H4 (cell line): ENCODE data around the gene ASB4. TPM values are rescaled to one million over a fixed set of nuclear protein-coding genes. Genes with fewer than 3 reads are reported as not detected.
"Not testable (repeated sequence)": the region's sequence is repeated elsewhere in the genome, so short reads cannot be mapped to it uniquely, and the experiment has no call there.

Source experiments
- DNase-seq: peaks from one replicate; pipeline ENCODE4 v3.0.0-alpha.2; 2015; ENCODE audit warnings: low spot score
- total RNA-seq: library from RNA; depleted of rRNA; stranded (reverse); fragments of >200 nt; shearing (Covaris generic); gene quantifications from 2 replicates; pipeline ENCODE4 v1.2.3, GENCODE V29; 2014

Gene ASB4
- total RNA-seq, 1 experiment from 2014 or later: not detected

DNA sequence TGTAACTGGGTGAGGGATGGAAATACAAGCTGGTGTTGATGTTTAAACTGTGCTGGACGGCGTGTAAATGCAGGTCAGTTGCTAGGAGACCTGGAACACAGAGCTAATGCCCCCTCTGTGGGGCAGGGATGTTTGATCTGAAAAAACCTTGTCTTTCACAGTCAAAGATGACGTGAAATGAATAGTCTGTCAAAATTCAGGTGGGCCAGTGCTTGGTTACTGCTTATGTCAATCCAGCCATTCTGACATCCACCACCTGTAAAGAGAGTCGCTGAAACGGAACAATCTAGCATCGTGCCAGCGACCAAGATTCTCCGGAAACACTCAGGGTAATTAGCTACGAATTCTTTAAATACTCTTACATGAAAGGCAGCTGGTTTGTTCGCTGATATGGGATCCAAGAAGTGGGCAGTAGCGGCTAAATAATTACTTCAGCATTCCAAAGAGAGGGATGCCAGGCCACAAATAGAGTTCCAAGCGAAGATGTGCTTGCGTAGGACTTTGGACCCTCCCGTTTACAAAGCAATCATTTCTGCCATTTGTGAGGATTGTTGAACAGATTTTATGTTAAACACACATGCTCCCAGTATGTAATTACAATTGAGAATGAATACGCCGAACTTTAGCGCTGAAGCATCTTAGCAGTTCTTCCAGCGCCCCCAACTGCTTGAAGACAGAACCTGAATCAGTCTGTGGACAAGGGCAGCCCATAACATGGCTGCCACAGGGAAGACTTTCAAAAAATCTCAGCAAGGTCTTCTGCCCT, 7.3 kb upstream of the ASB4 start:
- peak; percentile 62 for DNase-seq

DNA sequence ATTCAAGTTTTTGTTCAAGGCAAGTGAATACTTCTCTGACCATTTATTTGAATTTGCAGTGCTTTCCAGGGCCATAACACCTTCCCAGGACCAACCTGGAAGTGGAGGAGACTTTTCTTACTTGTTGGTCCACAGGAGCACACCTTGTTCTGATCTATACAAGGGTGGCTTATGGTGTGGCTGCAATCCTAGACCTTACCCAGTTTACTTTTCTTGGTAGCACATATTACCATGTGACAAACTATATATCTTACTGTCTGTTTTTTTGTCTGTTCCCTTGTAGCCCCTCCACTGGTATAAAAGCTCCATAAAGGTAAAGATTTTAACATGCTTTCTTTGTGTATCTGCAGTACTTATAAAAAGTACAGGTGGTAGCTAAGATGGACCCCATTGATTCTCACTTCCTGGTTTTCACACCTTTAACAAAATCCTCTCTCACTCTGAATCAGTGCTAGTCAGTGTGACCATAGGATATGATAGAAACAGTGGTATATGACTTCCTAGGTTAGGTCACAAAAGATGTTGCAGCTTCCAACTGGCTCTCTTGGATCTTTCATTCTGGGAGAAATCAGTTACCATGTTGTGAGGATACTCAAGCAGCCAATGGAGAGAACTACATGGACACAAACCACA, 5.6 kb upstream of the ASB4 start:
- no peak for DNase-seq

DNA sequence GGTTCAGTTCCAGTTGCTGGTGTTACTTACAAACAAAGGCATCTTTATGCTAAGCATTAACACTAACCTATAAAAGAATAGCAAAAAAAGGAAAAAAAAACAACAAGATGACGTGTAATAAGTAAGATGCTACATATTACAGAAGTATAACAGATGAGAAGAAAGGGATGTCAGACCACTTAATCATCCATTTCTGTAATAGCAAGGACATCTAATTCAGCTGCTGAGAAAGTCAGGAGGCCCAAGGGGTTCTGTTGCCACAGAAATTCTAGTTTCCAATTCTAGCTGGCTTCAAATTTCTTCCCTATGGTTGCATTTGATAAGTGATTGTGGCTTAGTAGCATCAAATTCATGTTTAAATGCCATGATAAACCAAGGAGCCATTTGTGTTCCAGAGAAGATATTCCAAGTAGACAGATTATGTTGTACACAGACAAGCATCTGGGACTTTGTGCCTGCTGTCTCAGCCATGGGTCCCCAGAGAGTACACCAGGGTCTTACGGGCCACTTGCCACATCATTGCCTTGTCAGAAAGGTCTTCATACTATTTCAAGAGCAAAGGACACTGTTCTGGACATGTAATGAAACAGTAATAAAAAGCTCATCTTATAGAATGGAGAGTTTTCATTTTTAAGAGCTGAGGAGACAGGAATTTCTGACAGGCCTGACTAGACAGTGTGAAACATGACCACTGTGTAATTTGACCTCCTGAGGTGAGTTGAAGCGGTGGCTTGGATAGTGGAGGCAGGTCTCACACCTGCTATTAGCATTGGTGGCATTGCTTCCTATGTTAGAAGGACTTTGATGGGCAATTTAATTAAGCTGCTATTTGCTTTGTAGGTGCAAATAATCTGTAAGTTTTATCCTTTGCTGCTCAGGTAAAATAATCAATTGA, 4.2 kb upstream of the ASB4 start:
- DNase-seq: no peak

DNA sequence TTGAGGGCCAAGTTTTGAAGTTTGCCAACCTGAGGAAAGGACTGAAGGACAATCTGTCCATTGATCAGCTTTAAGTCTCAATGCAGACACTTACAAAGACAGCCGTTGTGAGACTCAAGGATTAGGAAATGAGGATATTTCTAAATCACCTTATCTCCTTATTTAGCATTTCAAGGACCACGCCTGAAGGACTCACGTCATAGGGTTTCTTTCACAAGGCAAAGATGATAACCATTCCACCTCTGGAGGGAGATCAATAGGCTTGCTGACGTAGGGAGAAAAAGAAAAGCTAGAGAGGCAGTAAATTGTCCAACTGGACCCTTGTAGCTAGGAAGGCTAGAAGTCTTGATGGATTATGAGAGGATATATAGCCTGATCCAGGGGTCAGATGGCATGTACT, 3.3 kb upstream of the ASB4 start:
- no peak for DNase-seq

DNA sequence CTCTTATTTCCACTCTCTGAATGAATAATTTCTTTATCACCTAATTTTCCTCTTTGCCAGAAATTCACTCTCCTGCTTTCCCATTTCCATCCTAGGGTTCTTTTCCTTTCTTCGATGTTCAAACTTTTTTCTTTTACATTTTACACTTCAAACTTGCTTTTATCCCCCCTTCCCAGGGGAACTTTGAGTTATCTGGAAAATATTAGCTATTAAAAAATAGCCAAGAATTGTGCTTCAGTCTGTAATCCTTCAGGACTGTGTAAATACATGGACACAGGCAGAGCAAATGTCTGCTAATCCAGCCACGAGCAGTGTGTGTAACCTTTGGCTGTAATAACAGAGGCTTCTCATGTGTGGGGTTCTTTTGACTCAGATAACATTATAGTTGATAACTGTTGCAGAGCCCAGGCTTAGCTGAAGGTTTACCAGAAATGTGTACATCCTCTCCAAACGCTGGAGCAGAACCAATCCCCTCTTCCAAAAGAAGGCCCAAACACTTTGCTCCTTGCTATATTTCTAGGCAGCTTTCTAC, 4.6 kb downstream of the ASB4 start:
- DNase-seq: no peak

DNA sequence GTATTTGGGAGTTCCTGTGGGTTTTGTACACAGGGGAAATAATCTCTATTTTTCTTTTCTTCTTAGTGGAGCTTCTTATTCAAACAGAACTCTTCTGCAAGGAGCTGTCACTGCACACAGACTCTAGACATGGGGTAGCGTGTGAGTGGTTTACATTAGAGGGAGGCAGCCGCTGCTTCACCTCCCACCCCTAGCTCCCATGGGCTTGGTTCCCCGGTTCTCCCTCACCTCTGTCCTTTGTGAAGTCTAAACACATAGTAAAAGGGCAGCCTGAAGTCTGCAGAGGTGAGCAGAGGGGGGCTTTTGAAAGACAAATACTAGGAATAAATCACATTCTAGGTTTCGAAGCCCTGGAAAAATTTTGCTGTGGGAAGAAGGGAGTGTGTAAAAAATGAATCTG, 5.5 kb downstream of the ASB4 start:
- DNase-seq: no peak

DNA sequence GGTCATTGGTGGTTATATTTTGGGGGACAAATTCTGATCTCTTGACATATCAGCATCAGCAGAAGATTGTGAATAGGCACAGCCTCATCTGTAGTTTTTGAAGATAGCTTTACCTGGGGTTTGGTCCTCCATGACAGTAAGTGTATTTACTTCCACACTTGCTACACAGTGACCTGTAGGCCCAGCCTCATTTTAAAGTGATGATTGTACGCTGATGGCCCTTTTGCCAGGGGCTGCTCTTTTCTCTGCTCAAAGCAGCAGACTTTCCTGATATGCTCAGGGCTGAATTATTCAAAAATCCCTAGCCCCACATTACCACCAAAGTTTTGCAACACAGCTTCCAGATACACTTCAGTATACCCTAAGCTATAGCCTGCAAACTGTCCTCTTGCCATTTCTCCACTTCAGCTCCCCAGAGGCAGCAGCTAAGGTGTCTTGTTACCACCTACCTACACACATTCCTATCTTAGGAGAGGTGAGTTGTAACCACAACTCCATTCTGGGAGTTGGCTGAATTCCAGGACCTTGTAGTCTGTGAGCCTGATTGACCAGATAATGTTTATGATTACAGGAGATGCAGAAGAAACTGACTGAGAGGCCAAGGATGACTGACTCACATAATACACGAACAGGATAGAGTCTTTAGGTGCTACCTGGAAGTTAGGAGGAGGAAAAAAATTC, 6.0 kb downstream of the ASB4 start:
- no peak for DNase-seq

DNA sequence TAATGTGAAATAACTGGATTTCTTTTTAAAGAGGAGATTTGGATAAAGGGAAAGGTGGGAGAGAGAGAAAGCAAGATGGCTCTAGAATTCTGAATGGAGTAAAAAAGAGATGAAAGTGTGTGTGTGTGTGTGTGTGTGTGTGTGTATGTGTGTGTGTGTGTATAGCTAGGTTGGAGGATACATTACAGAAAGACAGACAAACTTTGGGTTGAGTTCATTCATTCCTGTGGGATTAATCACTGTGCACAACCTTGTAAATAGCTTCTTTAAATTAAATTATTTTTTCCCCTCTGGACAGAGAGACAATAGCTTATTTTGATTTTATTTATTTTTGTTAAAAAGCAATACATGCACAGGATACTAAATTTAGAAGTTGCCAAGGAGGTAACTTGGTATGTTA, 7.5 kb downstream of the ASB4 start:
- DNase-seq: no peak

DNA sequence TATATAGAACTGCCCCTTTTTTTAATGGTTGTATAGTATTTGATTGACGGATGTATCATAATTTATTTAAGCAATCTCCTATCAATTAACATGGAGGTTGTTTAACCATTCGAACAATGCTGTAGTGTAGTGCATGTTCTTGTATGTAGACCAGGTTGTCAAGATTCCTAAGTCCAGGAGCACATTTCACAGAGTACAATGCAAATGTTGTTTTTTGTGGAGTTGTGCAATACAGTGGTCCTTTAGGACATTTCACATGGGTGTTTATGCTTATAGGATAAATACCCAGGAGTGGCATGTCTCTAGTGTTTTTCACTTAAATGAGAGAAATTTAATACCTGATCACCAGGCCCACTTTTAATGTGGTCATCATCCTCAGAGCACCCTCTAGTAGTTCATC, 8.1 kb downstream of the ASB4 start:
- no peak for DNase-seq

DNA sequence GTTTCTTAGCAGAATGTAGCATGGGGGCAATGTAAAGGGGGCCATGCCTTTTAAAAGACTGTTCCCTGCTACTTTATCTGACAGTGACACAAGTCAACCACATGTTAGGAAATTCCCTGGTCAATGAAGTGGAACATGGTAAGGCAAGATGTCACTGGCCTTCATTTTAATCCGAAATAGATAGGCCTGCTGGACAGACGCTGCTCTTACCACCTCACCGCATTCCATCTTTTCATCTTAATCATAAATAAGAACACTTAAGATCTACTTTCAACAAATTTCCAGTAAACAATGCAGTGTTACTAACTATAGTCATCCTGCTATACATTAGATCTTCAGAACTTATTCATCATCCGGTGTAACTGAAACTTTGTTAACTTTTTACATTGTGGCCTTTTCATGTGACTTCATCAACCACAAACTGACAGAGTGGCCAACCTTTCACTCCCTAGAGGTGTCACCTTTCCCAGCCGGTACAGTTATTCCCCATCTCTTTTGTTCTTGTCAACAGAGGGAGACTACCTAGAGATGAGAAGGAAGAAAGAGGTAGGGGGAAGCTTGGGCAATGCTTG, 15.6 kb downstream of the ASB4 start:
- peak; percentile 42 for DNase-seq

DNA sequence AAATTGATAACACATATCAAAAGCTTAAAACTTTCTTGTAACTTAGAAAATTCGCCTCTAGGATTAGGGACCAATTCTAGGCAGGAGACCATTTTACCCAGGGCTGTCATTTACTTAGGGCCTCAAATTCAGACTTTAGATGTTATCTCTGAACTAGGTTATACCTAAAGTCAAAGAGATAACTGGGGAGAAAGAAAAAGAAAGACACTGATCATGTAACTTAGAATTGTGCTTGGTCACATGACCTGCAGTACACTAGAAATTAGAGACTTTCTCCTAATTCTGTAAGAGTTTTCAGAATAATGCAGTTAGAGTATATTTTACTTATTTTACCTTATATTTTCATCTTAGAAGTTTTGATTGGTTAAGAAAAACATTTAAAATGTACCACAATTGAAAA, 16.7 kb downstream of the ASB4 start:
- no peak for DNase-seq

DNA sequence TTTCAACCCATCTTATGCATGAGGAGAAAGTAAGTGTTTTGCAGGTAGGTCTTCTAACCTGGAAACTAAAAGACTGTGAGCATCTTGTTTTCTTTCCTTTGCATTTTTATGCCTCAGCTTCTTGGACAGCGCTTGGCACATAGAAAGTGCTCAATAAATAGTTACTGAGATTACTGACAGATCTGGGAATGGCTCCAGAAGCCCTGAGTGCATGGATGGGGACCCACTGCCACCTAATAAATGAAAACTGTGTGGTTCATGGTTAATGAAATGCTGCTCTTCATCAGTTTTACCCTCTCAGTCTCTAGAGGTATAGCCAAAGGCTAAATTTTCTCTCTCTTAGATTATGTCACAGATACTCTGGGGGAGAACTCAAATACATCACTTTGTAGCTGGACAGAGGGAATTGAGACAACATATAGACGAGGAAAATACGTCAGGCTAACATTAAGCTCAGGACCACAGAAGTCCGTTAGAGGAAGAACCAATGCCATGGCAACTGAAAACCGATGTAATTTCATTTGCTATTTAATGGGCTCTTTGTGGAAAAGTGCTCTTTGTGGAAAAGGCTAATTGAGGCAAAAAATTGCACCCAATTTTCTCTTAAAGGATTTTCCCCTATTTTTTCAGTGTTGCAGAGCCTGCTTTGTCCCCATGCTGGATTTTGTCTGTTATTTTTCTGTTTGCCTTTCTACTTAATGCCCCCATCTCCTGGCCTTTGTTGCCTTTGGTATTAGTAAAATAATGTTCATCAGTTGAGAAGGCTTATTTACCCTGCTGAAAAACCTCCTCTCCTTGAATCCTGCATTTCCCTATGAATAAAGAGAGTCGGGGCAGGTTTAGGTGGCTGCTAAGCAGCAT, 17.8 kb downstream of the ASB4 start:
- no peak for DNase-seq

DNA sequence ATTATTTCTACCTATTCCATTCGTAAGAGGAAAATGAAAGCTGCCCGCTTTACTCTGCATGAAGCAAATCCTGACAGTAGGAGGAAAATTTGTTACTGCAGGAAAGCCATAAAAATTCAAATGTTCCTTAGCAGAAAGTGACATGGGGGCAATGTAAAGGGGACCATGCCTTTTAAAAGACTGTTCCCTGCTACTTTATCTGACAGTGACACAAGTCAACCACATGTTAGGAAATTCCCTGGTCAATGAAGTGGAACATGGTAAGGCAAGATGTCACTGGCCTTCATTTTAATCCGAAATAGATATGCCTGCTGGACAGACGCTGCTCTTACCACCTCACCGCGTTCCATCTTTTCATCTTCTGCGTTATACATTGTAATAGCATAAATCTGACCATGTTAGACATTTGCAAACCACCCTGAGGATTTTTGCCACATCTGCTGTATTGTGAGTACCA, 18.4 kb downstream of the ASB4 start:
- DNase-seq: not testable (repeated sequence)

DNA sequence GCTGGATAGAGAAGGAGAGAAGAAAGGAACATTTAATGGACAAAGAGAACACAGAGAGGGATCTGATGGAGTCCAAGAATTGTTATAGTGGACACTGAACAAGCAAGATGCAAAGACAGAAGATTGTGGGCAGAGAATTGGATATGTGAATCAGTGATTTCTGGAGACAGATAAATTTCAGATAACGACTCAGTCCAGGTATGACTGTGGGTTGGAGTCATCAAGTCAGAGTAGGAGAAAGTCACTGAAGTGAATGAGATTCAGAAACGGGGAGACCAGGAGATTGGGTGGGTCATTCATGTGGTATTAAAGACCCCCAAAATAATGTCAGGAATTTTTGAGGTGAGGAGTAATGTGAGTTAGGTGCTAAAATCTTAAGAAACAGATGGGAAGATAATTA, 23.0 kb downstream of the ASB4 start:
- no peak for DNase-seq

DNA sequence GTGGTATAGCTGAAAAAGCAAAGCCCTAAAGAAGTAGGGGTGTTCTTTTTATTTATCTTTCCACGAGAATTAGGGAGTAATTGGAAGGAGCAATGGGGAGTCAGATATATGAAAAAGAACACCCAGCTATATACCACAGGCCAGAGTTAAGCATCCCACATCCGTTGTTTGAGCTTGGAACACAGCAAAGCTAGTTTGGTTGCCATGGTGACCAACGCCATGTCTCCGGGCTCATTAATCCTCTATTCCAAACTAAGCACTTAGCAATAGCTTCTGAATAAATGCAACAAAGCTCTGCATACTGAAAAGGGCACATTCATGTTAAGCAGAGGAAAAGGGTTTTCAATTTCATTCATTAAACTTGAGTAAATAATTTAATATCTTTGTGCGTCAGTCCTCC, 23.5 kb downstream of the ASB4 start:
- DNase-seq: peak; percentile 79

DNA sequence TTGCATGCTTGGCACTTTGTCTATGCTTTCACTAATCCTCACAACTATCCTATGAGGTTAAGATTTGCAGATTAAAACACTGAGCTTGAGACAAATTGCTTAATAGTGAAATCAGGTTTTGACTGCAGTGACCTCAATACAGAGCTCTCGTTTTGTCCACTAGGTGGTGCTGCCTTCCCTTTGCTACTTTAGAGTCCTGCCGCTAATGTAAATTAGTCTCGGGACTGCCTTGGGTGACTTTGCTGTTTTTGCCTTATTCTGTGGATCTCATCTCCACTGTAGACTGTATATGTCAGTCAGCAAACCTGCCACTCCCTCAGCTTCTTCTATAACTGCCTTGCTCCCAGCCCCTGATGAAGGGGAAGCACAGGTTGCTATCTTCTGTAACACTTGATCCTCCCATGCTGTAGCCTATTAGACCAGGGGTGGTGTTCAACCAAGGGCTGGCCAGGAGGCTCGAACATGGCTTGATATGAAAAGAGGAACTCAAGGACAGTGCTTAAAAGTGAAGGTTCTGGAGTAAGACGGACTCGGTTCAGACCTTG, 26.0 kb downstream of the ASB4 start:
- peak; percentile 90 for DNase-seq

DNA sequence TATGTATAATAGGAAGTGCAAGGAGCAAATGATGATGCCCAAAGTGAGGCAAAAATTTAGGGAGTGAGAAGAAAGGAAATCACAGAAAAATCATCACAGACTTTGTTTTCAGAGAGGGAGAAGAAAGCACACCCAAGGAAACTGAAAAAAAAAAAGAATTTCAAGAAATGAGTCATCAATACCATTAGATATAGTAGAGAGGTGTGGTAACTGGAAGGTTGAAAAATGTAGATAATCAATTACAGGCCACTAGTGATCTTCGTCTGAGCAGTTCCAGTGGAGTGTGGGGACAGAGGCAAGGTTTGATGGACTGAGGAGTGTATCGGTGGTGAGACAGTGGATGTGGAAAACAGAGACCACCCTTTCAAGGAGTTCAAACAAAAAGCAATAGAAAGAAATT, 31.7 kb downstream of the ASB4 start:
- no peak for DNase-seq

DNA sequence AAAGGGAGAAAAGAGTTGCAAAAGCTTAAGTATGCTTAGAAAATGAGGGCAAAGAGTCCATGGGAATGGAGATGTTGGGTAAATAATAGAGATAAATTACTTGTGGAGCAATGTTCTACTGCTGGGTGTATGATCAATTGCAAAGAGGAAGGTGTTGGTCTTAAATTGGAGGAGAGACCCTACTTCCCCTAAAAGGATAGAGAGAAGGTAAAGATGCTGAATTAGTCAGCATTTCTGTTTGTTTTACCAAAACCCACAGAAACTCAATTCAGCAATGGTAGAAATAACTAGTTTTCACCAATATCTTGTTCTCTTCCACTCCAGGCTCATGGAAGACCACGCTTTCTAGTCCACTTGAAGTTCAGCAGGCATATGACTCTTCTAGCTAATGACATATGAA, 32.1 kb downstream of the ASB4 start:
- no peak for DNase-seq

DNA sequence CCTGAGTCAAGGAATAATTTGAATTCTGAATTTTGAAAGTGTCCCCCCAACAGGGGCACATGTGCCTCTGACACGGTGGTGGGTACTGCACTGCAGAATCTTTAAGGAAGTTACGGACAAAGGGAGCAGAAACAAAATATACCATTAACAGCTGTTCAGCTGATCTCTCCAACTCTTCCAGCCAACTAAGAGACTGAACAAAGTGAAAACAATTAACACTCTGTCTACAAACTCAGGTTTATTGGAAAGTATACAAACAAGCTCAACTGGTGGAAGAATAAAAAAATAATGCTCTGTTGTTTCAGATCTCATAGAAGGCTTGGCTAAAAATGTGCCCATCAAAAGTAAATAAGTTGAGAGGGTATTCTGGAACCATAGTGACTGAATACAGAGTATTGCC, 34.4 kb downstream of the ASB4 start:
- DNase-seq: no peak

DNA sequence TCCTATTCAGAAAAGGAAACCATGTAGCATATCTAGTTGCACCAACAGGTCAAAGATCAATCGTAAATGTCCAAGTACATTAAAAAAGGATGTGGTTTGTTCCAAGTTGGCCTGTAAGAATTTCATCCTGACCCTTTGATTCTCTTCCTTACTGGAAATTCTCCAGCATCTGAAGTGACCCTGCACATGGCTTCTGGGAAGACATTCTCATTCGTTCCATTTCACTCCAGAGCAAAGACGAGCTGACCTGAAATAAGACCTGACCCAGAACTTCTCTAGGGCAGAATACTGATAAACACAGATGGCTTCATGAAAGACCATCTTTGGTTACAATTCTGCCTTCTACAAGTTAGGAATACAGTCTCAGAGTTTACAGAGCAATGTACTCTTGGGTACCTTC, 39.8 kb downstream of the ASB4 start:
- no peak for DNase-seq
